Right lobe of liver (tissue), 6 donors: ENCODE data around the gene CSK. TPM values are rescaled to one million over a fixed set of nuclear protein-coding genes. Genes with fewer than 3 reads are reported as not detected.

Experiments
- ATAC-seq, 4 donors: fragments of 200-7000 bp; cut with Tn5 transposase; one replicate each; pipeline ENCODE4 v1.9.1; 2020; ENCODE audit warnings: mild to moderate bottlenecking in 4 of 4, moderate library complexity in 4 of 4
- DNase-seq, 3 donors: peaks; one replicate each; pipeline ENCODE4 v3.0.0-alpha.2; 2020
- H3K27ac ChIP-seq, 3 donors: fragments of 200-600 bp; one replicate each; pipeline ENCODE4 v1.8.0; 2022
- H3K27me3 ChIP-seq, 2 donors: fragments of 200-600 bp; one replicate each; pipeline ENCODE4 v1.8.0; 2022
- H3K36me3 ChIP-seq, 4 donors: fragments of 200-600 bp; sonication (generic) in 1 of 4; one replicate each; pipeline versions ENCODE4 v1.5.1 to v1.8.0; 2017 to 2022; ENCODE audit warnings: control low read depth in 1 of 4
- H3K4me1 ChIP-seq, 4 donors: fragments of 200-600 bp; sonication (generic) in 1 of 4; one replicate each; pipeline versions ENCODE4 v1.5.1 to v1.8.0; 2017 to 2022; ENCODE audit warnings: control low read depth in 1 of 4
- H3K4me3 ChIP-seq, 3 donors: fragments of 200-600 bp; one replicate each; pipeline ENCODE4 v1.8.0; 2022
- H3K9me3 ChIP-seq, 4 donors: fragments of 200-600 bp; sonication (generic) in 1 of 4; one replicate each; pipeline versions ENCODE4 v1.5.1 to v1.8.0; 2017 to 2022; ENCODE audit warnings: control low read depth in 1 of 4
- POLR2A ChIP-seq: fragments of 450-650 bp; IDR thresholded peaks from one replicate; pipeline ENCODE4 v1.6.1; 2017; ENCODE audit warnings: antibody characterized with exemption, mild to moderate bottlenecking
- whole genome bisulfite sequencing: methylation state at CpG from one replicate; pipeline ENCODE4 v1.1.6; 2018; ENCODE audit warnings: low coverage, low lambda C conversion rate; ENCODE audit not compliant: insufficient coverage; ENCODE audit errors: missing lambda C conversion rate; 5-methylcytosine and 5-hydroxymethylcytosine counted together
- intact Hi-C, 2 donors: fragments of 100-400 bp; cut with DNase I; formaldehyde crosslinking; loops; one replicate each; pipeline versions ENCODE4 v1.11.2 to v1.14.1; 2022
- total RNA-seq, 6 experiments: library from RNA; depleted of rRNA in 2 of 6; stranded (reverse); fragments of >200 nt in 2 of 6; fragmentation: NEBNext Ultra II Directional in 3 of 6; extraction: Animal tissue kit (Norgen Biotek cat#: 25700) in 3 of 6; gene quantifications; one replicate each; pipeline versions ENCODE4 v1.1.0 to v1.2.4, GENCODE V29; 2016 to 2023
- TF ChIP-seq, protein P1 (sequence below), 4 donors: fragments of 200-600 bp in 3 of 4; fragments of 450-650 bp in 1 of 4; IDR thresholded peaks; one replicate each; pipeline versions ENCODE4 v1.5.1 to v1.8.0; 2016 to 2022; ENCODE audit warnings: antibody characterized with exemption in 4 of 4, mild to moderate bottlenecking in 2 of 4
- donor health status: DM: no; HTN: yes; CAD: no.
- donor health status: DM: no; HTN: no; CAD: no.
- donor health status: DM: no; HTN: no; CAD: no.
- donor health status: DM: no; HTN: yes; CAD: no.
- donor health status: DM: no; HTN: yes; CAD: no.

Gene CSK
- total RNA-seq, 6 experiments from 2014 or later, result 22.2 to 50.9 (median 32.7) TPM

- peaks cover 0 to 8% (median 2%) of the 10 kb centered on the region in 4 donors for H3K4me1 ChIP-seq
- intact Hi-C loops, result no loop called here
- WGBS, result no CpG with 5 or more reads among the region's 10 CpGs
- peaks cover 0 to 15% (median 0%) of the 10 kb centered on the region in 4 donors for H3K36me3 ChIP-seq
- TF ChIP-seq, protein P1, sequence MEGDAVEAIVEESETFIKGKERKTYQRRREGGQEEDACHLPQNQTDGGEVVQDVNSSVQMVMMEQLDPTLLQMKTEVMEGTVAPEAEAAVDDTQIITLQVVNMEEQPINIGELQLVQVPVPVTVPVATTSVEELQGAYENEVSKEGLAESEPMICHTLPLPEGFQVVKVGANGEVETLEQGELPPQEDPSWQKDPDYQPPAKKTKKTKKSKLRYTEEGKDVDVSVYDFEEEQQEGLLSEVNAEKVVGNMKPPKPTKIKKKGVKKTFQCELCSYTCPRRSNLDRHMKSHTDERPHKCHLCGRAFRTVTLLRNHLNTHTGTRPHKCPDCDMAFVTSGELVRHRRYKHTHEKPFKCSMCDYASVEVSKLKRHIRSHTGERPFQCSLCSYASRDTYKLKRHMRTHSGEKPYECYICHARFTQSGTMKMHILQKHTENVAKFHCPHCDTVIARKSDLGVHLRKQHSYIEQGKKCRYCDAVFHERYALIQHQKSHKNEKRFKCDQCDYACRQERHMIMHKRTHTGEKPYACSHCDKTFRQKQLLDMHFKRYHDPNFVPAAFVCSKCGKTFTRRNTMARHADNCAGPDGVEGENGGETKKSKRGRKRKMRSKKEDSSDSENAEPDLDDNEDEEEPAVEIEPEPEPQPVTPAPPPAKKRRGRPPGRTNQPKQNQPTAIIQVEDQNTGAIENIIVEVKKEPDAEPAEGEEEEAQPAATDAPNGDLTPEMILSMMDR (IDR thresholded peaks at IDR 0.05), result no peak
- no peak for TF ChIP-seq POLR2A
- no peak overlapping the region for H3K4me3 ChIP-seq
- no peak overlapping the region for H3K27ac ChIP-seq
- no peaks in the 10 kb centered on the region for H3K9me3 ChIP-seq
- H3K27me3 ChIP-seq, result no peaks in the 10 kb centered on the region
- DNase-seq (no peak), ATAC-seq (no peak)
Observed at GRCh38 chr15:74838137-74838516, 56.2 kb downstream of the CSK start.

- WGBS, result 95% methylated on average over 6 of the region's 11 CpGs
- peaks cover 0 to 15% (median 0%) of the 10 kb centered on the region in 4 donors for H3K36me3 ChIP-seq
- no peak overlapping the region for H3K27ac ChIP-seq
- no peaks in the 10 kb centered on the region for H3K9me3 ChIP-seq
- DNase-seq, result no peak
- no peak for ATAC-seq
- intact Hi-C loops, result no loop called here
- H3K4me1 ChIP-seq, result peaks cover 0 to 13% (median 5%) of the 10 kb centered on the region in 4 donors
- H3K4me3 ChIP-seq, result no peak overlapping the region
- TF ChIP-seq POLR2A, result no peak
- TF ChIP-seq, protein P1 (IDR thresholded peaks at IDR 0.05), result no peak
- no peaks in the 10 kb centered on the region for H3K27me3 ChIP-seq
Observed at GRCh38 chr15:74838746-74839525, 57.1 kb downstream of the CSK start.

GRCh38 chr15:74839526-74840395, 57.9 kb downstream of the CSK start:
- Histone ChIP-seq H3K4me1 (peaks cover 0 to 13% (median 5%) of the 10 kb centered on the region in 4 donors), H3K36me3 (peaks cover 0 to 15% (median 0%) of the 10 kb centered on the region in 4 donors), H3K9me3 (no peaks in the 10 kb centered on the region), H3K4me3 (no peak overlapping the region), H3K27me3 (no peaks in the 10 kb centered on the region), H3K27ac (no peak overlapping the region)
- ATAC-seq, result no peak
- intact Hi-C loops, result no loop called here
- no peak for TF ChIP-seq POLR2A
- TF ChIP-seq, protein P1 (IDR thresholded peaks at IDR 0.05), result no peak
- WGBS, result 20% methylated on average over 1 of the region's 31 CpGs
- DNase-seq, result no peak

DNA sequence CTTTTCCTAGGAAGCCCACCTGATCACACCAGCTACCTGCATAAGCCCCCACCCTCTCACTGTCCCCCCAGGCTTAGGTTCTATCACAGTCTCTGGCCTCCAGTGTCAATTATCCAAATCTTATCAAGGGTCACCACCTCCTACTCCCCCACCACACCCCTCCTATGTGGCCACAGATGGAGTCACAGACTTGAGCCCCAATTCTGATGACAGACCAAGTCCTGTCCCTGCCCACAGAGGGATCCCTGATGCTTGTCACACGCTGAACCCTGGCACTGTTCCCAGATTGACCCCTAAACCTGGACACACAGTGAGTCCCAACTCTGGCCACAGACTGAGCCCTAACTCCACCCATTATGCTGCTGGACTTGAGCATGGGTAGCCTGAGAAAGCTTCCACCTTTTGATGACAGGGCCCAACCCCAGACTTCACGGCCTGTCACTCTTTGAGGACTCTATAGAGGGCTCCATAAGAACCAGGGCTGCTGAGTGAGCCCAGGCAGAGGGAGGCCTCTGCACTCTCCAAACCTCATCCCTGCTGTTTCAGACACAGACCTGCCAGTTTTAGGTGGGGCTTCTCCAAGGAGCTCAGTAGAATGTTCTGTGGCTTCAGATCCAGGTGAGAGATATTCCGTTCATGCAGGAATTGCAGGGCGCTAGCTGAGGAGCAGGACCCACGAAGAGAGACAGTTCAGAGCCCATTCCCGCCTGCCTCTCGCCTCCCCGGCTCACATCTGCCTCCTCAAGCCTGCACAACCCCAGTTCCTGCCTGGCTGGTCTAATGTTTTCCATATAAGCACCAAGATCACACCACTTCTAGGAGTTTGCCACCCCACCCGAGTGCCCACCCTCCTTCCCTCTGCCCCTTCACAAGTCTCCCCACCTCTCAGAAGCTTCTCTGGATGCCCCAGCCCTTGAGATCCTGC, 59.2 kb downstream of the CSK start:
- Histone ChIP-seq H3K27me3 (no peaks in the 10 kb centered on the region), H3K36me3 (peaks cover 0 to 17% (median 0%) of the 10 kb centered on the region in 4 donors), H3K27ac (no peak overlapping the region), H3K4me1 (peaks cover 0 to 13% (median 5%) of the 10 kb centered on the region in 4 donors), H3K9me3 (no peaks in the 10 kb centered on the region), H3K4me3 (no peak overlapping the region)
- DNase-seq (no peak), ATAC-seq (no peak)
- intact Hi-C loops, result no loop called here
- TF ChIP-seq, protein P1 (IDR thresholded peaks at IDR 0.05), result no peak
- TF ChIP-seq POLR2A, result no peak
- WGBS, result 93% methylated on average over 4 of the region's 9 CpGs
